GM23338 (cell line): Measurements from ENCODE around the gene ZDHHC5. TPM values are rescaled to one million over a fixed set of nuclear protein-coding genes. Genes with fewer than 3 reads are reported as not detected.

Experiments used
- ATAC-seq: fragments of 200-7000 bp; cut with Tn5 transposase; 3 replicates; pipeline ENCODE4 v1.9.1; 2020
- DNase-seq: peaks from one replicate; pipeline ENCODE4 v3.0.0-alpha.2; 2015; ENCODE audit warnings: low spot score
- H2AFZ ChIP-seq: fragments of 200-600 bp; sonication (generic); 2 replicates; pipeline ENCODE4 v1.8.0; 2016; ENCODE audit warnings: antibody characterized with exemption, mild to moderate bottlenecking, moderate library complexity
- H3F3A ChIP-seq: fragments of 200-600 bp; sonication (generic); replicated peaks from 2 replicates; pipeline ENCODE4 v1.8.0; 2017; ENCODE audit warnings: antibody characterized with exemption, mixed run types, low read depth
- H3K27ac ChIP-seq: fragments of 200-600 bp; sonication (generic); 2 replicates; pipeline ENCODE4 v1.6.1; 2016; ENCODE audit warnings: low read depth
- H3K27me3 ChIP-seq: fragments of 200-600 bp; sonication (generic); 2 replicates; pipeline ENCODE4 v1.8.0; 2016; ENCODE audit warnings: mild to moderate bottlenecking, mixed run types, moderate library complexity; ENCODE audit not compliant: insufficient read depth
- H3K36me3 ChIP-seq: fragments of 200-600 bp; sonication (generic); 2 replicates; pipeline ENCODE4 v1.8.0; 2016; ENCODE audit warnings: mild to moderate bottlenecking; ENCODE audit not compliant: insufficient read depth
- H3K4me1 ChIP-seq: fragments of 200-600 bp; sonication (generic); 2 replicates; pipeline ENCODE4 v1.8.0; 2016; ENCODE audit warnings: mild to moderate bottlenecking, moderate library complexity; ENCODE audit not compliant: insufficient read depth
- H3K4me2 ChIP-seq: fragments of 200-600 bp; sonication (generic); 2 replicates; pipeline ENCODE4 v1.7.1; 2017; ENCODE audit warnings: mixed run types
- H3K4me3 ChIP-seq: fragments of 200-600 bp; sonication (generic); 2 replicates; pipeline ENCODE4 v1.6.1; 2016; ENCODE audit warnings: mixed run types
- H3K79me2 ChIP-seq: fragments of 200-600 bp; sonication (generic); replicated peaks from 2 replicates; pipeline ENCODE4 v1.8.0; 2017; ENCODE audit warnings: mild to moderate bottlenecking; ENCODE audit not compliant: insufficient read depth
- H3K9me2 ChIP-seq: fragments of 200-600 bp; sonication (generic); 2 replicates; pipeline ENCODE4 v1.8.0; 2017; ENCODE audit not compliant: insufficient read depth
- H4K20me1 ChIP-seq: fragments of 200-600 bp; sonication (generic); replicated peaks from 2 replicates; pipeline ENCODE4 v1.8.0; 2017; ENCODE audit warnings: mild to moderate bottlenecking; ENCODE audit not compliant: insufficient read depth
- H3K27ac Mint-ChIP-seq: 2 replicates; pipeline ENCODE4 v1.8.0; 2020; ENCODE audit warnings: inconsistent platforms, mild to moderate bottlenecking, moderate library complexity, mixed read lengths
- H3K27me3 Mint-ChIP-seq: 3 replicates; pipeline ENCODE4 v1.8.0; 2022; ENCODE audit warnings: low read depth, mild to moderate bottlenecking, moderate library complexity, mixed read lengths, inconsistent platforms; ENCODE audit not compliant: insufficient read depth, poor library complexity
- H3K36me3 Mint-ChIP-seq: 3 replicates; pipeline ENCODE4 v1.8.0; 2021; ENCODE audit warnings: low read depth, mild to moderate bottlenecking, inconsistent platforms, moderate library complexity, mixed read lengths
- H3K4me1 Mint-ChIP-seq: 3 replicates; pipeline ENCODE4 v1.8.0; 2020; ENCODE audit warnings: mild to moderate bottlenecking, inconsistent platforms, mixed read lengths
- H3K4me3 Mint-ChIP-seq: 3 replicates; pipeline ENCODE4 v1.8.0; 2021; ENCODE audit warnings: moderate library complexity, mild to moderate bottlenecking, inconsistent platforms, mixed read lengths
- H3K9me3 Mint-ChIP-seq: 3 replicates; pipeline ENCODE4 v1.8.0; 2020; ENCODE audit warnings: moderate library complexity, mild to moderate bottlenecking, inconsistent platforms, mixed read lengths
- CREB1 ChIP-seq: fragments of 250-450 bp; sonication (Bioruptor Pico); IDR thresholded peaks from 2 replicates; pipeline ENCODE4 v1.5.0; 2020; ENCODE audit warnings: low read depth, mild to moderate bottlenecking, moderate library complexity
- ETS1 ChIP-seq: IDR thresholded peaks from 2 replicates; pipeline ENCODE4 v1.6.1; 2016; ENCODE audit warnings: antibody characterized with exemption
- EZH2 ChIP-seq: fragments of 200-600 bp; sonication (generic); IDR thresholded peaks from one replicate; pipeline ENCODE4 v1.8.0; 2017; ENCODE audit warnings: antibody characterized with exemption, mild to moderate bottlenecking, low read depth; ENCODE audit not compliant: unreplicated experiment
- EZH2phosphoT487 ChIP-seq: fragments of 200-600 bp; sonication (generic); IDR thresholded peaks from one replicate; pipeline ENCODE4 v1.8.1; 2018; ENCODE audit warnings: antibody characterized with exemption; ENCODE audit not compliant: unreplicated experiment
- JUNB ChIP-seq: IDR thresholded peaks from one replicate; pipeline ENCODE4 v1.6.1; 2016; ENCODE audit warnings: antibody characterized with exemption; ENCODE audit not compliant: unreplicated experiment
- NANOG ChIP-seq: IDR thresholded peaks from 2 replicates; pipeline ENCODE4 v1.6.1; 2016; ENCODE audit warnings: antibody characterized with exemption, borderline replicate concordance
- POLR2AphosphoS5 ChIP-seq: IDR thresholded peaks from 2 replicates; pipeline ENCODE4 v1.6.1; 2016; ENCODE audit warnings: antibody characterized with exemption, low read depth
- STAT1 ChIP-seq: IDR thresholded peaks from one replicate; pipeline ENCODE4 v1.6.1; 2016; ENCODE audit warnings: antibody characterized with exemption; ENCODE audit not compliant: unreplicated experiment
- ZNF114 ChIP-seq: fragments of 250-450 bp; sonication (Bioruptor Pico); IDR thresholded peaks from 2 replicates; pipeline ENCODE4 v1.5.0; 2020; ENCODE audit warnings: mild to moderate bottlenecking, moderate library complexity
- ZNF331 ChIP-seq: fragments of 250-450 bp; sonication (Bioruptor Pico); IDR thresholded peaks from 2 replicates; pipeline ENCODE4 v1.5.0; 2020; ENCODE audit warnings: low read depth, mild to moderate bottlenecking, moderate library complexity
- ZNF462 ChIP-seq: fragments of 250-450 bp; sonication (Bioruptor Pico); IDR thresholded peaks from 2 replicates; pipeline ENCODE4 v1.5.0; 2020; ENCODE audit warnings: mild to moderate bottlenecking, moderate library complexity
- polyA plus RNA-seq: library from polyadenylated mRNA; unstranded; fragments of >200 nt; fragmentation: Nextera tagmentation; extraction: Ambion mirVana; gene quantifications from 2 replicates; pipeline ENCODE4 v1.2.1, GENCODE V29; 2016
- total RNA-seq: library from RNA; depleted of rRNA; stranded (reverse); fragments of >200 nt; shearing (Covaris generic); gene quantifications from 2 replicates; pipeline ENCODE4 v1.2.3, GENCODE V29; 2014
- TF ChIP-seq, protein P1 (sequence below): IDR thresholded peaks from one replicate; pipeline ENCODE4 v1.6.1; 2018; ENCODE audit warnings: antibody characterized with exemption; ENCODE audit not compliant: unreplicated experiment
- TF ChIP-seq, protein P2 (sequence below), 2 experiments: fragments of 200-600 bp in 1 of 2; sonication (generic) in 1 of 2; conservative IDR thresholded peaks; 2 replicates each; pipeline versions ENCODE4 v1.5.1 to v1.6.1; 2016 to 2017; ENCODE audit warnings: antibody characterized with exemption in 2 of 2, low read depth in 2 of 2, mild to moderate bottlenecking in 2 of 2, moderate library complexity in 1 of 2

Gene ZDHHC5
- total and polyA plus RNA-seq, 2 experiments from 2014 or later = 16.9 to 42.3 TPM

- Mint-ChIP-seq H3K27ac (no peak overlapping the region), H3K27me3 (peaks cover 5% of the 10 kb centered on the region), H3K36me3 (peaks cover 59% of the 10 kb centered on the region), H3K9me3 (no peaks in the 10 kb centered on the region), H3K4me1 (no peaks in the 10 kb centered on the region), H3K4me3 (no peak overlapping the region)
- no peak overlapping the region for H3K4me2 ChIP-seq
- peaks cover 25% of the 10 kb centered on the region for H3K36me3 ChIP-seq
- H2AFZ ChIP-seq = no peak overlapping the region
- peaks cover 17% of the 10 kb centered on the region for H3F3A ChIP-seq
- DNase-seq = no peak
- no peaks in the 10 kb centered on the region for H3K9me2 ChIP-seq
- H3K79me2 ChIP-seq = peaks cover 17% of the 10 kb centered on the region
- no peak for TF ChIP-seq EZH2
- TF ChIP-seq ETS1 = no peak
- no peak for TF ChIP-seq ZNF462 (CRISPR knock-in tag)
- no peak for TF ChIP-seq EZH2phosphoT487
- TF ChIP-seq ZNF331 = no peak
- no peak for TF ChIP-seq ZNF114 (CRISPR knock-in tag)
- TF ChIP-seq, protein P1, sequence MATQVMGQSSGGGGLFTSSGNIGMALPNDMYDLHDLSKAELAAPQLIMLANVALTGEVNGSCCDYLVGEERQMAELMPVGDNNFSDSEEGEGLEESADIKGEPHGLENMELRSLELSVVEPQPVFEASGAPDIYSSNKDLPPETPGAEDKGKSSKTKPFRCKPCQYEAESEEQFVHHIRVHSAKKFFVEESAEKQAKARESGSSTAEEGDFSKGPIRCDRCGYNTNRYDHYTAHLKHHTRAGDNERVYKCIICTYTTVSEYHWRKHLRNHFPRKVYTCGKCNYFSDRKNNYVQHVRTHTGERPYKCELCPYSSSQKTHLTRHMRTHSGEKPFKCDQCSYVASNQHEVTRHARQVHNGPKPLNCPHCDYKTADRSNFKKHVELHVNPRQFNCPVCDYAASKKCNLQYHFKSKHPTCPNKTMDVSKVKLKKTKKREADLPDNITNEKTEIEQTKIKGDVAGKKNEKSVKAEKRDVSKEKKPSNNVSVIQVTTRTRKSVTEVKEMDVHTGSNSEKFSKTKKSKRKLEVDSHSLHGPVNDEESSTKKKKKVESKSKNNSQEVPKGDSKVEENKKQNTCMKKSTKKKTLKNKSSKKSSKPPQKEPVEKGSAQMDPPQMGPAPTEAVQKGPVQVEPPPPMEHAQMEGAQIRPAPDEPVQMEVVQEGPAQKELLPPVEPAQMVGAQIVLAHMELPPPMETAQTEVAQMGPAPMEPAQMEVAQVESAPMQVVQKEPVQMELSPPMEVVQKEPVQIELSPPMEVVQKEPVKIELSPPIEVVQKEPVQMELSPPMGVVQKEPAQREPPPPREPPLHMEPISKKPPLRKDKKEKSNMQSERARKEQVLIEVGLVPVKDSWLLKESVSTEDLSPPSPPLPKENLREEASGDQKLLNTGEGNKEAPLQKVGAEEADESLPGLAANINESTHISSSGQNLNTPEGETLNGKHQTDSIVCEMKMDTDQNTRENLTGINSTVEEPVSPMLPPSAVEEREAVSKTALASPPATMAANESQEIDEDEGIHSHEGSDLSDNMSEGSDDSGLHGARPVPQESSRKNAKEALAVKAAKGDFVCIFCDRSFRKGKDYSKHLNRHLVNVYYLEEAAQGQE = no peak
- TF ChIP-seq, protein P2, sequence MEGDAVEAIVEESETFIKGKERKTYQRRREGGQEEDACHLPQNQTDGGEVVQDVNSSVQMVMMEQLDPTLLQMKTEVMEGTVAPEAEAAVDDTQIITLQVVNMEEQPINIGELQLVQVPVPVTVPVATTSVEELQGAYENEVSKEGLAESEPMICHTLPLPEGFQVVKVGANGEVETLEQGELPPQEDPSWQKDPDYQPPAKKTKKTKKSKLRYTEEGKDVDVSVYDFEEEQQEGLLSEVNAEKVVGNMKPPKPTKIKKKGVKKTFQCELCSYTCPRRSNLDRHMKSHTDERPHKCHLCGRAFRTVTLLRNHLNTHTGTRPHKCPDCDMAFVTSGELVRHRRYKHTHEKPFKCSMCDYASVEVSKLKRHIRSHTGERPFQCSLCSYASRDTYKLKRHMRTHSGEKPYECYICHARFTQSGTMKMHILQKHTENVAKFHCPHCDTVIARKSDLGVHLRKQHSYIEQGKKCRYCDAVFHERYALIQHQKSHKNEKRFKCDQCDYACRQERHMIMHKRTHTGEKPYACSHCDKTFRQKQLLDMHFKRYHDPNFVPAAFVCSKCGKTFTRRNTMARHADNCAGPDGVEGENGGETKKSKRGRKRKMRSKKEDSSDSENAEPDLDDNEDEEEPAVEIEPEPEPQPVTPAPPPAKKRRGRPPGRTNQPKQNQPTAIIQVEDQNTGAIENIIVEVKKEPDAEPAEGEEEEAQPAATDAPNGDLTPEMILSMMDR (conservative IDR thresholded peaks at IDR 0.05; ENCODE audit: low read depth in 2 of 2) = no peak
- TF ChIP-seq STAT1 = no peak
- no peak for TF ChIP-seq CREB1 (CRISPR knock-in tag)
- no peak for TF ChIP-seq NANOG
- no peak for TF ChIP-seq POLR2AphosphoS5
- no peak for TF ChIP-seq JUNB
- no peak overlapping the region for H3K4me3 ChIP-seq
- H3K4me1 ChIP-seq = no peaks in the 10 kb centered on the region
- no peak overlapping the region; the same call in 1 of the 2 replicates for H3K27ac ChIP-seq
- ATAC-seq = no peak
- H4K20me1 ChIP-seq = peaks cover 4% of the 10 kb centered on the region
- H3K27me3 ChIP-seq = no peaks in the 10 kb centered on the region
Observed at GRCh38 chr11:57703341-57703740, 35.4 kb downstream of the ZDHHC5 start.
